Subcutaneous abdominal adipose tissue (tissue), 5 donors: Measurements from ENCODE around the gene NKG7.
A peak's percentile ranks its signal among the peaks of the same experiment; 100 is the strongest.

ENCODE experiments used
- H3K27ac ChIP-seq: one replicate; pipeline ENCODE4 v1.7.0; 2013; ENCODE audit warnings: low read depth, mild to moderate bottlenecking, inconsistent platforms, low read length, moderate library complexity
- H3K27me3 ChIP-seq, 5 donors: one replicate each; pipeline ENCODE4 v1.7.0; 2013; ENCODE audit warnings: low read length in 5 of 5, inconsistent platforms in 1 of 5; ENCODE audit not compliant: control insufficient read depth in 5 of 5, insufficient read depth in 4 of 5
- H3K36me3 ChIP-seq, 5 donors: one replicate each; pipeline ENCODE4 v1.7.0; 2013; ENCODE audit warnings: low read length in 5 of 5; ENCODE audit not compliant: control insufficient read depth in 5 of 5, insufficient read depth in 5 of 5
- H3K4me1 ChIP-seq, 5 donors: one replicate each; pipeline ENCODE4 v1.7.0; 2013; ENCODE audit warnings: low read length in 5 of 5, mild to moderate bottlenecking in 3 of 5, moderate library complexity in 1 of 5; ENCODE audit not compliant: control insufficient read depth in 5 of 5, insufficient read depth in 5 of 5
- H3K4me3 ChIP-seq, 5 donors: one replicate each; pipeline ENCODE4 v1.7.0; 2013; ENCODE audit warnings: low read length in 5 of 5, low read depth in 1 of 5
- H3K9ac ChIP-seq, 5 donors: one replicate each; pipeline ENCODE4 v1.7.0; 2013; ENCODE audit warnings: low read length in 5 of 5, mild to moderate bottlenecking in 4 of 5, moderate library complexity in 3 of 5
- H3K9me3 ChIP-seq, 5 donors: one replicate each; pipeline ENCODE4 v1.7.0; 2013; ENCODE audit warnings: low read length in 5 of 5; ENCODE audit not compliant: control insufficient read depth in 5 of 5
- donor health status: healthy.
- donor health status: healthy.
- donor health status: healthy.
- donor health status: healthy.
- donor health status: healthy.

NKG7 gene

DNA sequence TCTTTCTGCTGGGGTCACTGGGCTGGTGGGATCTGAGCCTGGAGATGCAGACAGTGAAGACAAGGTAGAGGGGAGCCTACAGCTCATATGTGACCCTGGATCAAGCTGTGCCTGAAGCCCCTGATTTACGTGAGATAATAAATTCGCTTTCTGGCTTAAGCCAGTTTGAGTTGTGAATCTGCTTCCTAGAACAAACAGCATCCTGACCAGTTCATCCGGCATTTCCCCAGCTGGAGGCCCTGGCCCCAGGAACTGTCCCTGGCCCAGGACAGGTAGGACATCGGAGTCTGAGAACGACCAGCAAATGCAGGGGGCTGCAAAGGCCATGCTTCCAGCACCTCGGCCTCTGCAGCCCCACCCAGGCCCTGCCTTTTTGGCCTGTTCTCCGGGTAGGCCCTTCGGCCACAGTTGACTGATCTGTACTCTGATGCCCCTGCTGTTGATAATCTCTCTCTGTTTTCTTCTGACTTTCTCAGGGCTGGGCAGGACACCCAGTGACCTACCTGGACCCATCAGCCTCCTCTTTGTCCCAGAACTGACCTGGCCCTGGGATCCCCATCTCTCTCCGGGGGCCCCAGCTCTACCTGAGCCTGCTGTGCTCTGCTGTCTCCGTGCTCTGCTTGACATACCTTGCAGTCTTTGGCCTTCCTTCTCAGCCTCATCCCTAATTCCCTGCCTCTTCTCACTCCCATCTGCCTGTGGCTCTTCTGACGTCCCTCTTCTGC is 21.0 kb downstream of the NKG7 start:
- no peak overlapping the region for H3K27ac ChIP-seq
- peaks cover 7 to 62% (median 51%) of the 10 kb centered on the region in 5 donors for H3K36me3 ChIP-seq
- H3K4me3 ChIP-seq: no peak overlapping the region
- no peaks in the 10 kb centered on the region for H3K27me3 ChIP-seq
- H3K4me1 ChIP-seq: no peaks in the 10 kb centered on the region
- H3K9me3 ChIP-seq: no peaks in the 10 kb centered on the region
- no peak overlapping the region for H3K9ac ChIP-seq

- H3K36me3 ChIP-seq: peaks cover 10 to 69% (median 62%) of the 10 kb centered on the region in 5 donors
These were observed 25.1 kb downstream of the NKG7 start for GRCh38 chr19:51347209-51347928.

GRCh38 chr19:51346742-51347141 is 25.7 kb downstream of the NKG7 start:
- no peaks in the 10 kb centered on the region for H3K4me1 ChIP-seq
- H3K27ac ChIP-seq: no peak overlapping the region
- no peak overlapping the region for H3K9ac ChIP-seq
- no peaks in the 10 kb centered on the region for H3K27me3 ChIP-seq
- no peak overlapping the region for H3K4me3 ChIP-seq
- no peaks in the 10 kb centered on the region for H3K9me3 ChIP-seq
- H3K36me3 ChIP-seq: peaks cover 10 to 63% (median 56%) of the 10 kb centered on the region in 5 donors

More at GRCh38 chr19:51347209-51347928, 25.1 kb downstream of the NKG7 start:
- Histone ChIP-seq H3K4me1 (no peaks in the 10 kb centered on the region), H3K9ac (no peak overlapping the region), H3K9me3 (no peaks in the 10 kb centered on the region), H3K27me3 (no peaks in the 10 kb centered on the region), H3K27ac (no peak overlapping the region), H3K4me3 (no peak overlapping the region)

- Histone ChIP-seq H3K4me1 (peaks cover 0 to 8% (median 5%) of the 10 kb centered on the region in 5 donors), H3K27ac (no peak overlapping the region), H3K9me3 (no peaks in the 10 kb centered on the region), H3K27me3 (no peaks in the 10 kb centered on the region), H3K9ac (no peak overlapping the region), H3K4me3 (no peak overlapping the region), H3K36me3 (peaks cover 10 to 48% (median 42%) of the 10 kb centered on the region in 5 donors)
These were observed 27.3 kb downstream of the NKG7 start for GRCh38 chr19:51345076-51345620.

DNA sequence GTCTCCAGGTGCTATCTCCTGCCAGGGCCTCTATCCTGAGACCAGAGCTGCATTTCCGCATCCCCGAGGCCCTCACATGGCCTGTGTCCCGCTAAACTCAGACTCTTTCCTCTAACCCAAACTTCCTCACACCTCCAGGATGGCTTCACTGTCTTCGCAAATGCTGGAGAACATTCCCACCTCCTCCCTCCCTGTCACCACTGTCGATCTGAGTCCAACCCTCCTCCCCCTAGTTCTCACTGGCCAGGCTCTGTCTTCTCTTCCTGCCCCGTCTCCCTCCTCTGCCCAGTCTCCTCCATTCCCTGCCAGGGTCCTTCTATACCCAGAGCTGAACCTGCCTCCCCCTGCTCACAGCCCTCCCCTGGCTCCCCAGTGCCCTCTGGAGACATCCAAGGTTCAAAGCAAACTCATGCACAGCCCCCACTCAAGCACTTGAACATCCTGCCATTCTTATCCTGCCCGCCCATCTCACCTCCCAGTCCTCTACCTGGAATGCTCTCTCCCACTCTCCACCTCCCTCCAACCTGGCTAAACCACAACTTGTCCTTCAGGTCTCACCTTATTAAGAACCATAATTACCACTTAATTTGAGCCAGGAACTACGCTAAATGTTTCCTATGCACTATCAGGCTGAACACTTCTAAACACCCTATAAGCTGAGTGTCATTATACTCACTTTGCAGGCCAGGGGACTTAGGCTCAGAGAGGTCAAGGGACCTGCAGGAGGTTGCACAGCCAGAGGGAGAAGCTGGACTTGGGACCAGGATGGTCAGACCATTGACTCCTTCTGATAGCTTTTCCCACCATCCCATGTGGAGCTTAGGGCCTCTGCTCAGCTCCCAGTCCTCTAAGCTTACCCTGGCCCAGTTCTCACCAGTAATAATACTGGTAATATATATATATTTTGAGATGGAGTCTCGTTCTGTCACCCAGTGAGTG is 29.6 kb downstream of the NKG7 start:
- H3K27ac ChIP-seq: no peak overlapping the region
- H3K4me1 ChIP-seq: peaks cover 1 to 21% (median 18%) of the 10 kb centered on the region in 5 donors
- no peaks in the 10 kb centered on the region for H3K27me3 ChIP-seq
- no peaks in the 10 kb centered on the region for H3K9me3 ChIP-seq
- H3K4me3 ChIP-seq: no peak overlapping the region
- peaks cover 4 to 35% (median 33%) of the 10 kb centered on the region in 5 donors for H3K36me3 ChIP-seq
- H3K9ac ChIP-seq: no peak overlapping the region

GRCh38 chr19:51341976-51342580 is 30.4 kb downstream of the NKG7 start, which contains the start of gene VSIG10L:
Gene VSIG10L (minus strand): TSS chr19:51342139. CDS start chr19:51342124, 15 bp downstream.
- Histone ChIP-seq H3K9ac (no peak within 1 kb of the TSS), H3K36me3 (peaks cover 4 to 27% (median 25%) of the 10 kb centered on the region in 5 donors), H3K4me1 (peaks cover 1 to 21% (median 18%) of the 10 kb centered on the region in 5 donors), H3K27me3 (no peaks in the 10 kb centered on the region), H3K9me3 (no peaks in the 10 kb centered on the region), H3K4me3 (no peak within 1 kb of the TSS), H3K27ac (no peak within 1 kb of the TSS)

GRCh38 chr19:51341066-51341465 is 31.4 kb downstream of the NKG7 start:
- Histone ChIP-seq H3K9me3 (no peaks in the 10 kb centered on the region), H3K9ac (no peak overlapping the region), H3K4me3 (no peak overlapping the region), H3K27ac (no peak overlapping the region), H3K4me1 (peaks cover 1 to 21% (median 18%) of the 10 kb centered on the region in 5 donors), H3K36me3 (peaks cover under 1 to 17% (median 15%) of the 10 kb centered on the region in 5 donors), H3K27me3 (no peaks in the 10 kb centered on the region)

GRCh38 chr19:51339687-51340656 is 32.5 kb downstream of the NKG7 start:
- H3K9me3 ChIP-seq: no peaks in the 10 kb centered on the region
- H3K9ac ChIP-seq: peak overlapping the region in 3 of 5 donors; percentile 39 to 62 (median 53)
- peak overlapping the region; percentile 67 to 69 (median 68) for H3K4me3 ChIP-seq
- H3K27ac ChIP-seq: no peak overlapping the region
- peaks cover 1 to 21% (median 18%) of the 10 kb centered on the region in 5 donors for H3K4me1 ChIP-seq
- H3K36me3 ChIP-seq: peaks cover 0 to 6% (median 4%) of the 10 kb centered on the region in 5 donors
- no peaks in the 10 kb centered on the region for H3K27me3 ChIP-seq
